HL-60 (cell line): ENCODE data around the gene DAPK1.

Experiments
- CTCF ChIP-seq: IDR thresholded peaks from one replicate; pipeline ENCODE4 v1.5.1; 2011; ENCODE audit warnings: low read length, control low read depth, inconsistent platforms; ENCODE audit not compliant: insufficient read depth
- REST ChIP-seq: IDR thresholded peaks from 2 replicates; pipeline ENCODE4 v1.6.1; 2012; ENCODE audit warnings: low read depth; ENCODE audit not compliant: insufficient replicate concordance

DNA sequence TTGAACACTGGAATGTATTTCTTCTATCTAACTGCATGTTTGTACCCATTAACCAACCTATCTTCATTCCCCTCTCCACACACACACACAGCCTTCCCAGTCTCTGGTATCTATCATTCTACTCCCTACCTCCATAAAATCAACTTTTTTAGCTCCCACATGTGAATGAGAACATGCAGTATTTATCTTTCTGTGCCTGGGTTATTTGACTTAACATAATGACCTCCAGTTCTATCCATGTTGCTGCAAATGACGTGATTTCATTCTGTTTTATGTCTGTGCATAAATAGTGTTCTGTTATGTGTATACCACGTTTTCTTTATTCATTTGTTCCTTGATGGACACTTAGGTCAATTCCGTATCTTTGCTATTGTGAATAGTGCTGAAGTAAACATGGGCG is 189.5 kb downstream of the DAPK1 start:
- TF ChIP-seq CTCF (no peak), REST (no peak)
